ENCODE results near the gene SPDEF.

The SPDEF gene

DNA sequence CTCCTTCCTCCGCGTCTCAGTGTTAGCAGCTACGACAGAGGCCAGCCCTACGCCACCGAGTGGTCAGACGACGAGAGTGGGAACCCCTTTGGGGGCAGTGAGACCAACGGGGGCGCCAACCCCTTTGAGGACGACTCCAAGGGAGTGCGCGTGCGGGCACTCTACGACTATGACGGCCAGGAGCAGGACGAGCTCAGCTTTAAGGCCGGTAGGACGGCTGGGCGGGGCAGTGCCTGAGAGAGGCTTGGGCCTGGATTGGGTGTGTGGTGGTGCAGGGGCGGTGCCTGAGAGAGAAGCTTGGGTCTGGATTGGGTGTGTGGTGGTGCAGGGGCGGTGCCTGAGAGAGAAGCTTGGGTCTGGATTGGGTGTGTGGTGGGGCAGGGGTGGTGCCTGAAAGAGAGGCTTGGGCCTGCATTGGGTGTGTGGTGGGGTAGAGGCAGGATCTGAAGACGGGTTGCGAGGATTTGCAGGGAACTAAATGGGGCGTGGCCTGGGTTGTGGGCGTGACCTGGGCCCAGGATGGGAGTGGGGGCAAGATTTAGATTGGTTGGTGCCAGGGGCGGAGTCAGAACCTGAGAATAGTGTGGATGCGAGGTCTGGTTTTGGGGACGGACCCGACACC is 24.4 kb downstream of the SPDEF start:
- intact Hi-C loops (cut with DNase I) = no loop called here
- peak; percentile 22 to 97 (median 77) for DNase-seq

DNA sequence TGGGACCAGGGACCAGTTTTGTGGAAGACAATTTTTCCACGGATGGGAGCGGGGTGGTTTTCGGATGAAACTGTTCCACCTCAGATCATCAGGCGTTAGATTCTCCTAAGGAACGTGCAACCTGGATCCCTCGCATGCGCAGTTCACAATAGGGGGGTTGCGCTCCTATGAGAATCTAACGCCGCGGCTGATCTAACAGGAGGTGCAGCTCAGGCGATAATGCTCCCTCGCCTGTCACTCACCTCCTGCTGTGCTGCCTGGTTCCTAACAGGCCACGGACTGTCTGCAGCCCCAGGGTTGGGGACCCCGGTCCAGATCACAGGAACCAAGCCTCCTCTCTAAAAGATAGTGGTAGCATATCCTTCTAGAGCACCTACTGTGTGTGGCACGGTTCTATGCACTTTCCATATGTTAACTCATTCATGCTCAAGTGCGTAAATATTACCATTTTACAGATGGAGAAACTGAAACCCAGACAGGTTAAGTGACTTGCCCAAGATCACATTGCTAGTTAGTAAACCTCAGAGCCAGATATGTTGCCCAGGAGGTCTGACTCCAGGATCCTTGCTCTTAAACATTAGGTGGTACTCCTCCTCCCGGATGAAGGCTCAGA is 25.3 kb downstream of the SPDEF start:
- DNase-seq = no peak
- intact Hi-C loops (cut with DNase I) = no loop called here

DNA sequence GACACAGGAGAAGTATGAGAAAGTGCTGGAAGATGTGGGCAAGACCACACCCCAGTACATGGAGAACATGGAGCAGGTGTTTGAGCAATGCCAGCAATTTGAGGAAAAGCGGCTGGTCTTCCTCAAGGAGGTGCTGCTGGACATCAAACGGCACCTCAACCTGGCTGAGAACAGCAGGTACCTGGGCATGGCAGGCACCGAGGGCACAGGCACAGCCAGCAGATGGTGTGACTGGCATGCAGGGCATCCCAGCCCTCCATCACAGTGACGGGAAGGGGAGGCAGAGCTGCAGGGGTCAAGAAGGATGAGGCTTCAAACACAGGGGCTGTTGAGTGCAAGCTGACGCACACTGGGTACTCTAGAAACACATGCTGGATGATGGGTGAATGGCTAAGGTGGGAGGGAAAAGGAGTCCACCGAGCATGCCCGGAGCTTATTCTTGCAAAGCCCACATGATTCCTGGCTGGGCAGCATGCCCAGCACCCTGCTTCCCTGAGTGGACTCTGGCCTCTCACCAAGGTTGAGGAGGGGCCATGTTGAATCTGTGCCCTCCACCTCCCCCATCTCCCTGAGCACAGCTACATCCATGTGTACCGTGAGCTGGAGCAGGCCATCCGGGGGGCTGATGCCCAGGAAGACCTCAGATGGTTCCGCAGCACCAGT is 26.3 kb downstream of the SPDEF start:
- intact Hi-C loops (cut with DNase I) = loop anchor here (5.0 kb wide), 1 partner anchor 78 kb away; no protein-coding TSS in a partner anchor
- DNase-seq = peak in 3 of 10 donors; percentile 69 to 82 (median 81)

DNA sequence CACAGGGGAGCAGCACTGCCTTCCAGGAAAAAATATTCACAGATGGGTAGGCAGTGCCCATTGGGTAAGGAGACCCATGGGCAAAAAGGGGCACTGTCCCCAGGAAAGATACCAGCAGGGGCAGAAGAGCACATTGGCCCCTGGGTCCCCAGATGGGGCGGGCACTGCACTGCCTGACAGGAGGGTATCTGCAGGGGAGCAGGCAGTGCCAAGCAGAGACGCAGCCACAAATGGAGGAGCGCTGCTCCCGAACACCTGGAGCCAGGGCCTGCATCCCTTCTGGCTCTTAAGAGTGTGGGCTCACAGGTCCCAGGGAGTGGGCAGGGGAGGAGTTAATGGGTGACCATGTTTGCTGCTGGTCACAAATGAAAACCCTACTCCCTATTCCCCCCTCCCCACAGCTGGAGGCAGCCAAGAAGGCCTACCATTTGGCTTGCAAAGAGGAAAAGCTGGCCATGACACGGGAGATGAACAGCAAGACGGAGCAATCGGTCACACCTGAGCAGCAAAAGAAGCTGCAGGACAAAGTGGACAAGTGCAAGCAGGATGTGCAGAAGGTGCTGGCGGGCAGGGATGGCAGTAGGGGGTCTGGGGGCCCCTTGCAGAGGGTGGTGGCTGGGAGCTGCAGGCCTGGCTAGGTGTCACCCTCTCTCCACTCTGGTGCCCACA is 27.0 kb downstream of the SPDEF start:
- peak in 4 of 10 donors; percentile 17 to 77 (median 58) for DNase-seq
- intact Hi-C loops (cut with DNase I) = loop anchor here (5.0 kb wide), 1 partner anchor 78 kb away; no protein-coding TSS in a partner anchor

DNA sequence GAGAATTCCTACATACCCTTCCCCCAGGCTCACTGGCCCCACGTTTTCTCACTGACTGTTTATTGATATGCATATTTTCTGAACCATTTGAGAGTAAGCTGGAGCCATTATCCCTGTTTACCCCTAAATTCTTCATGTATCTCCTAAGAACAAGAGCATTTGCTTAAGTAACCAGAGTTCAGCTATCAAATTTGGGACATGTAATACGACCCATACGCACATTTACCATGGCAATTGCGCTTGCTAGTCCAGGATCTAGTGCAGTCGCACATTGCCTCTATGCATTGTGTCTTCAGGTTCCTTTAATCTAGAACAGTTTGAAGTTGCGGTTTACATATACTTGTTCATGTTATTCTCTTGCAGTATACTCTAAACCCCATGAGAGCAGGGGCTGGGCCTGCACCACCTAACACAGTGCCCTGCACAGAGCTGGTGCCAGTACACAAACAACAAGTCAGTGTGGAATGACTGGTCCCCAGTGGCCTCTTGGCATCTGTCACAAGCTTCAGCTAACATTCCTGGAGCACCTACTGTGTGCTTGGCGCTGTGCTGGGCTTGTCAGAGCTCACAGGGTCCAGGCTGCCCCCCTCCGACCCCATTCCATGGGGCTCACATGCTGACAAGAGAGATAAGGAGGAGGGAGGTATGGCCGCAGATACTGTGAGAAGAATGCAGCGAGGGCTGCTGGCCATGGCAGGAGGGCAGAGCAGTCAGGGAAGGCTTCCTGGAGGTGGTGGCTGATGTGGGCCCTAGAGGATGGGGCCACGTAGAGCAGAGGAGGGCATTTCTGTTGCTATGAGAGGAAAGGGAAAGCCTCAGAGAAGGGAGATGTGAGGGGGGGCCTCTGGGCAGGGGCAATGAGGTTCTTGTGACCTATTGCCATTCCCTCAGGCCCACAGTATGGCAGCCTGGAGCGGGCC is 28.1 kb downstream of the SPDEF start:
- intact Hi-C loops (cut with DNase I) = loop anchor here (5.0 kb wide), 1 partner anchor 79 kb away; no protein-coding TSS in a partner anchor
- DNase-seq = peak in 4 of 10 donors; percentile 13 to 73 (median 34)

DNA sequence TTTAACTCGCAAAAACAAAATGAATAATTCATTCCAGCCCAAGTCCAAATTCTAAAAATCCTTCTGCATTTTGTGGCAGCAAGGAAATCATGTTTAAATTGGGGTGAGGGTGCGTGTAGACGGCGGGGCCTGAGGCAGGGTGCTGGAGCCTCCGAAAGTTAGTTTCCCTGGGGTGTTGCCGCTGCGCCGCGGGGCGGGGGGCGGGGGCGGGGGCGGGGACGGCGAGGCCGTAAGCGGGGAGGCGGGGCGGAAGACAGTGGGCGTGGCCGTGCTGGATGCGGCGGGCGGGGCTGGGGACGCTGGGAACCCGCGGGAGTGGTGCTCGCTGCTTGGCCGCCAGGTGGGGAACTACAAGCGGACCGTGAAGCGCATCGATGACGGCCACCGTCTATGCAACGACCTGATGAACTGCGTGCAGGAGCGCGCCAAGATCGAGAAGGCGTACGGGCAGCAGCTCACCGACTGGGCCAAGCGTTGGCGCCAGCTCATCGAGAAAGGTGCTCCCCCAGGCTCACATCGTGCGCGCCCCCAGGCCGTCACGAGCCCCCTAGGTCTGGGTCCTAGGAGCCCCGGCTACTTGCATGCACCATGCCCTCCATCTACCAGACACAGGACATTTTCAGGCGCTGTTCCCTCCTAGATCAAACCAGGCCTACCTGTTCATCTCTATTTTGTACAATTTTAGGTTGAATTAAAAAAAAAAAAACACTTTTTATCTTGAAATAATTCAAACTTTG is 29.0 kb downstream of the SPDEF start:
- intact Hi-C loops (cut with DNase I) = loop anchor here (5.0 kb wide), 1 partner anchor 80 kb away; no protein-coding TSS in a partner anchor
- DNase-seq = peak; percentile 81 to 99 (median 94)

DNA sequence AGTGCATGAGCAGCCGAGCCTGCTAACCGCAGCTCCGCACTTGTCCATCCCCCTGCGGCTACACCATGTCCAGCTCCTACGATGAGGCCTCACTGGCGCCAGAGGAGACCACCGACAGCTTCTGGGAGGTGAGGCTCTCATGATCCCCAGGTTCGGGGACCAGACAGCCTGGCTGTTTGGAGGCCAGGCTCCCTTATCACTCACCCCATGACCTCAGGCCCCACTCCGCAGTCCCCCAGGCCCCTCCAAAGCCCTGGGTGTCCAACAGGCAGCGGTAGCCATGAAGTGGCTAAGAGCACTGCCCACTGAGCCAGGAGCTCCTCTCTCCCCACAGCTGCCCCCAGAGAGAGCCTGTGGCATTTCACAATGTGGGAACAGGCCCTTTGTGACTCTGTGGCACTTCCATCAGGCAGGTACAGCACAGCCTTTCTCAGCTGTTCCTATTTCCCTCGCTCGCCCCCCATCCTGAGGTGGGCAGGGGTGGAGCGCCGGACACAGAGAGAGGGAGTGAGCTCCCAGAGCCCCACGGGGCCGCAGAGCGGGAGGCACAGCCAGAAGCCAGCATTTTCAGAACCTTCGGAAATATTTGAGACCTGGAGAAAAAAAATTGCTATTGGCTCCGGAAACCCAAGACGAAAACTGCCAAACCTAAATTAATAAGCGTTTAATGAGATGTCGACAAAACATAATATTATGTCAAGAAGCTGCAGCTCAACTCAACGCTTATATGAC is 29.7 kb downstream of the SPDEF start:
- intact Hi-C loops (cut with DNase I) = loop anchor here (5.0 kb wide), 1 partner anchor 81 kb away; no protein-coding TSS in a partner anchor
- peak in 4 of 10 donors; percentile 21 to 82 (median 70) for DNase-seq

DNA sequence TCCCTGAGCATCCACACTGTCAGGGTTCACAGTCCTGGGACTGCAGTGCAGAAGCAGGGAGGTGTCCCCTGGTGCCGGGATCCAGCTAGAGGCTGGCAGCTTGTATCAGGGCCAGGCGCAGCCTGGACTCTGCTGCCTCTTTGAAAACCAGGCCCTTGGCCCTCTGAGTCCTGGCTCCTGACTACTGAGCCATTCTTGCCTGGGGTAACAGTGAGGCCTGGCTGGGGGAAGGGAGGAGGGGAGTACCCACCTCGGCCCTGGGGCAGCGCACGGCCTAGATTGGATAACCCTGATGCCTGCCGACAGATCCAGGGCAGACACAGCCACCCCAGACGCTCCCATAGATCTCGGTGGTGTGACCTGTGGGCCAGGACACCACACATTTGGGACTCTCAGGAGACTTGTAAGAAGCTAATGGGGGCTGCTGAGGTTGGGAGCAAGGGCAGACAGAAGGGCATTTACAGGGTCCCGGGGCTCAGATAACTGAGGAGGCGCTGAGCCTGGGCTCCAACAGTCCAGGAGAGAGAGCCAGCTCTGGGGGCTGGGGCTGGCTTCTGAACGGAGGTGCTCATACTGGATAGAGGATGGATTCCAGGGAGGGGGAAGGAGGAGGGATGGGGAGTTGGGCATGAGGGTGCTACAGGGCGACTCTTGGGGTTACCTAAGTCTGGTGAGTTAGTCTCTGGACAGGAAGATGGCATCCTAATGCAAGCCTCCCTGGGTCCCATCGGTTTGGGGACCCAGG is 30.5 kb downstream of the SPDEF start:
- DNase-seq = peak in 3 of 10 donors; percentile 70 to 77 (median 74)
- intact Hi-C loops (cut with DNase I) = loop anchor here (5.0 kb wide), 1 partner anchor 82 kb away; no protein-coding TSS in a partner anchor

DNA sequence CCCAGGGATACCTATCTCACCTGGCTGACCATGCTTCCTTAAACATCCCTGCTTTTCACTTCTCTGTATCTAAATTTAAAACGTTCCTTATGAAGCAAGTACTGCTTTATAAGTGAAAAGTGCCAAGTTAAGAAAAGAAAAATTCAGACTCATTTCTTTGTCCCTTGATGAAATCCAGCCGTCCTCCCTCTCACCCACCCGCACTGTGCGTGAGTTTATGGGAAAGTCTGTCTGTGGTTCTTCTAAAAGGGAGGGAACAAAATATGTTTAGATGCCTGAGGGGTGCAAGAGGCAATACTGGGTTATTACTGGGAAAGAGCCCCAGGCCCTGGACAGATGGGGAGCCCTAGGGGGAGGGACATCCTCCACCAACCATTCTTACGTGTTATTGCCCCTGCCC is 31.2 kb downstream of the SPDEF start:
- intact Hi-C loops (cut with DNase I) = loop anchor here (5.0 kb wide), 1 partner anchor 82 kb away; no protein-coding TSS in a partner anchor
- peak in 2 of 10 donors; percentile 42 to 59 for DNase-seq

DNA sequence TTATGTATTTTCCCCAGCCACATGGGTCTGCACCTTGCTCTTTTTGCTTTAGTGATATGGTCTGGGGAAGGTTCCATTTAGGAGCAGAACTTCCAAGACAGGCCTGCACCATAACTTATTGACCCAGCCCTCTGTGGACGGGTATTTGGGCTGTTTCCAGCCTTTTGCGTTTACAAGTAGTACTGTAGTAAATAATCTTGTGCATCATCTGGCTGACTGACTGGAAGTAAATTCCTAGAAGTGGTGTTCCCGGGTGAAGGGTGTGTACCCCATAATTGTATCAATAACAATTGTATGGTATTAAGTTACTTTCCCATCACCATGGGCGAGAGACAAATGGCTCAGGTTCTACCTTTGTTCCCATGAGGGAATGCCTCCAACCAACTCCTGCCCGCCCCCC is 31.6 kb downstream of the SPDEF start:
- peak in 2 of 10 donors; percentile 25 to 45 for DNase-seq
- intact Hi-C loops (cut with DNase I) = no loop called here

DNA sequence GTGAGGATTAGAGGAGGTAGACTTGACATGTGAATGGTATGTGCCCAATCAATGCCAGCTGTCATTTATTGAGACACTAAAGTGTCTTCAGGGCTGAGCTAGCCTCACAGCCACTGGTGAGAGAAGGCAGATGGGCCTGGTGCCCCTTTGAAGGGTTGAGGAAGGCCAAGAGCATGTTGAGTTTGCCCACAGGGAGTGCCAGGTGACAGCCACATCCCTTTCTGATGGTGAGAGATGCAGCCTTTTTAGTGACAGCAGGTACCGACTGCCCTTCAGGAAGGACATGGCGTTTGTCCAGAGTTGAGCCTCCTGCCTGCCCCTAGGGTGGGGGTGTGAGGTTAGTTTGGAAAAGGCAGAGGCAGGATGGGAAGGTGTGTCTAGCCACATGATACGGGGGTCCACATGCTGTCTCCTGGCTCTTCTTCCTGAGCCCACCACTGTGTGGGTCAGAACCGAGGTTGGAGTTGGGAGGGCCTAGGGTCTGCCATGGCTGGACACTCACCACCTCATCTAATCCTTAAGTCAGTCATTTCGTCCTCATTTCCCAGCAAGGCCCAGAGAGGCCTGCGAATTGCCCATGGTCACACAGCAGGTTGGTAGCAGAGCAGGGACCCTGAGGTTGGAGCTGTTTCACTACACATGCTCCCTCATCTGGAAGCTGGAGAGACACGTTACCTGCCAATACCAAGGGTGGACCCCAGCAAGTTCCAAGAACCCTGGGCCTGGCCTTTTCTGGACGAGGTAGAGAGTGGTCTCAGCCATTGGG is 32.5 kb downstream of the SPDEF start:
- intact Hi-C loops (cut with DNase I) = no loop called here
- peak in 3 of 10 donors; percentile 27 to 63 (median 60) for DNase-seq

DNA sequence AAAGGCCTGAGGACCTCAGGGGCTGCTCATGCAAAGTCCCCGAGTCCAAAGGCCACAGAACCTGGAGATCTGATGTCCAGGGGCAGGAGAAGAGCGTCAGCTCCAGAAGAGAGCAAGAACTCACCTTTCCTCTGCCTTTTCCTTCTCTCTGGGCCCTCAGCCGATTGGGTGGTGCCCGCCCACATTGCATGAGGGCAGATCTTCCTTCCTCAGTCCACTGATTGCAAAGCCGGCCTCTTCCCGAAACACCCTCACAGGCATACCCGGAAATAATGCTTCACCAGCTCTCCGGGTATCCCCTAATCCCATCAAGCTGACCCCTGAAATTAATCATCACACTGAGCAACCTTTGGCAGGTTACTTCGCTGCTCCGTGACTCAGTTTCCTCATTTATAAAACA is 33.4 kb downstream of the SPDEF start:
- intact Hi-C loops (cut with DNase I) = no loop called here
- peak in 3 of 10 donors; percentile 19 to 55 (median 31) for DNase-seq

DNA sequence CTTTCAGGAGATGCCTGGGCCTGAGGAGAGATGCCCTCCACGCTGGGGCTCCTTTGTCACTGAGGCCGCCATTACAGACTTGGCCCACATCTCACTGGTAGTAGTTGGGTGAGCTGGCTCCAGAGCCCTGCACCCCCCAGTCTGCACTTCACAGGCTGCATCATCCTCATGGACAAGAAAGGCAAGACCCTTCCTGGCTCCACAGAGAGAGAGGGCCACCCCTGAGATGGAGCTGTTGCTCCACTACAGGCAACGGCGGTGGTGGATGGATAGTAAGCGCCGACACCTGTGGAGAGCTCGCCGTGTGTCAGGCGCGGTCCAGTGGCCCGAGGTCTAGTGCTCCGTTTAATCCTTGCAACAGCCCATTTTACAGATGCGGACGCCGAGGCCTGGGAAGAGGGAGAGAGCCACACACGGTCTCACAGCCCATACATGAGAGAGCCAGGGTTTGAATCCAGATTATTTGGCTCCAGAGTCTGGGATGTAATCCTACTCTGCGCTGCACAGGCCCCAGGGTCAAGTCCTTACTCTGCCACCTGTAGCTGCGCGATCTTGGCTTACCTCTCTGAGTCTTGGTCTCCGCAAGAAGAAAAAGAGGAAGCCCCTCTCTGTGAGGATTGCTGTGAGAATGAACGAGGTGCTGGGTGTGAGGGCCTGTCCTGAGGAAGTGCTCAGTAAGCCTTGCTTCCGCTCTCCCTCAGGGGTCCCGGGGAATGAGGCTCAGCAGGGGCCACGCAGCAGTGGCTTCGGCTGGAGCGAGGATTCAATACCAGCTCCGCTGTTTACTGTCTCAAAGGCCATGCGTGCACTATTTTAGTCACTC is 34.5 kb downstream of the SPDEF start:
- DNase-seq = peak in 3 of 10 donors; percentile 33 to 66 (median 60)
- intact Hi-C loops (cut with DNase I) = no loop called here

DNA sequence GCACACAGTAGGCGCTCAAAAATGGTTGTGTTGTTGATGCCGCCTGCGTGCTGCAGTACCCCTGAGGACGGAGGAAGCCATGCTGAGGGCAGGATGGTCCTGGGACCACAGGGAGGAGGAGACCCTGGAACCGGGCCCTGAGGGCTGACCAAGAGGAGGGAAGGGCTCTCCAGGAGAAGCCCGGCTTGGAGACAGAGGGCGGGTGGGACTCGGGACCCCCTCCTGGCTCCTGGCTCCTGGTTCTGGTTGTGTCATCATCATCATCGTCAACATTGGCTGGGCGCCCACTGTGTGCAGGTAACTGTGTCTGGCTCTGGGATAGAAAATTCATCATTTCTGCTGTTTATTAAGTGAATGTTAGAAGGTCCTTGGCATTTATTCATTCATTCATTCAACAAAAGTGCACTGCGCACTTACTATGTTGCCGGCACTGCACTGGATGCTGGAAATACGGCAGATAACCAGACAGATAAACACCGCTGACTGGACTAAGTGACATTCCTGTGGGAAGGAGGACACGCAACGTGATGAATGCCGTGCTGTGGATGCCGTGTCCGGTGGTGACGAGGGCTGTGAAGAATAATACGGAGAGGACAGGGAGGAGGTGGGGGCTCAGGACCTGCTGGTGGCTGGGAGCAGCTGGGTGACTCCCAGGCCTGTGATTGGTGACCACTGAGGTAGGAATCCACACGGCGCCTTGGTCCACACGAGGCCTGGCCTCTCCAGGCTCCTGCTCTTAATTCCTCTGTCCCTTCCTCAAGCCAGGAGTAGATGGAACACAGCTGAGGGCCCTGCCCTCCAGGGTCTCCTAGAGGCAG is 35.3 kb downstream of the SPDEF start:
- peak in 3 of 10 donors; percentile 43 to 76 (median 67) for DNase-seq
- intact Hi-C loops (cut with DNase I) = no loop called here
